ENCODE data around the gene IFFO2. TPM values are rescaled to one million over a fixed set of nuclear protein-coding genes. Genes with fewer than 3 reads are reported as not detected.

IFFO2 gene
- total and polyA plus RNA-seq, 2 of the 8 experiments (the other 6 are each of a cell fraction or from before 2014, with no cell fraction given) = 6.6 to 10.4 TPM

DNA sequence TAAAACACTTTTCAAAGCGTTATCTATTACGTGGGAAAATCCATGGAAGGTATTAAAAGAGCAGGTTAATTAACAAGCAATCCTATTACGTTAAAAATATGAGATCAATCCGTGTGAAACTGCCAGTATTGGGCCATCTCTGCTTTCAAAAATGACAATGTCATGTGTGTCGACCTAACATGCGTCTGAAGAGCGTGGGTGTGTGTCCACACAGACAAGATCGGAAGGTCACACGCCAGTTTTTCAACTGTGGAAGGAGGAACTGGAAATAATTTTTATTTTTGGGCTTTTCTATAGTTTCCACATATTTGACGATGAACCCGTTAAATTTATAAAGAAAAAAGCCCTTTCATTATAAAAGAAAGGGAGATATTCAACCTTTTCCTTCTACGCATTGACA, 36.5 kb downstream of the IFFO2 start:
- FAIRE-seq = no peak

More for the DNA sequence above, 36.5 kb downstream of the IFFO2 start:
- Histone ChIP-seq H2AFZ (ENCODE audit: low read length) (no peak overlapping the region), H3K79me2 (ENCODE audit: control insufficient read depth in 1 of 2, insufficient read depth in 2 of 2, low read length in 2 of 2) (no peaks in the 10 kb centered on the region), H4K8ac (ENCODE audit: extremely low read depth, insufficient read depth, low read length) (no peak overlapping the region), H3K23me2 (ENCODE audit: low read depth, low read length) (0 out of 2 replicates have a peak, but pooled peaks cover under 1% of the 10 kb centered on the region), H3K4me3 (ENCODE audit: extremely low read depth in 1 of 4, insufficient read depth in 2 of 4, low read depth in 3 of 4, low read length in 4 of 4) (no peak overlapping the region), H3K27ac (ENCODE audit: low read depth, low read length) (no peak overlapping the region), H2BK15ac (ENCODE audit: low read length) (no peak overlapping the region), H2BK120ac (replicated peaks; ENCODE audit: low read depth, low read length) (no peak overlapping the region), H3K4me1 (replicated peaks in 1 of 4; ENCODE audit: control insufficient read depth in 3 of 4, insufficient read depth in 4 of 4, low read length in 3 of 4) (peaks cover 0 to 12% (median 8%) of the 10 kb centered on the region in 4 experiments; a peak in 6 of 7 replicates), H3K36me3 (ENCODE audit: control insufficient read depth in 2 of 4, insufficient read depth in 4 of 4, low read length in 3 of 4) (no peaks in the 10 kb centered on the region), H3K56ac (replicated peaks; ENCODE audit: insufficient read length, low read depth, low read length) (no peak overlapping the region), H4K5ac (ENCODE audit: insufficient read length, low read depth, low read length) (no peak overlapping the region), H2BK5ac (ENCODE audit: low read depth, low read length) (no peak overlapping the region), H3K14ac (ENCODE audit: insufficient read length) (no peak overlapping the region), H3K27me3 (replicated peaks in 1 of 4; ENCODE audit: control insufficient read depth in 3 of 4, extremely low read depth in 1 of 4, insufficient read depth in 3 of 4, low read length in 3 of 4) (no peaks in the 10 kb centered on the region), H2BK12ac (ENCODE audit: low read depth, low read length) (no peak overlapping the region), H3K18ac (ENCODE audit: extremely low read depth, low read length) (no peak overlapping the region), H2AK5ac (ENCODE audit: low read depth, low read length) (no peak overlapping the region), H4K91ac (replicated peaks; ENCODE audit: insufficient read length, low read length) (no peak overlapping the region), H3K4ac (replicated peaks; ENCODE audit: insufficient read length, low read depth, low read length) (no peak overlapping the region), H3K23ac (ENCODE audit: insufficient read length) (no peak overlapping the region), H3K79me1 (ENCODE audit: low read depth, low read length) (0 out of 2 replicates have a peak, but pooled peaks cover 3% of the 10 kb centered on the region), H4K20me1 (replicated peaks in 1 of 2; ENCODE audit: control insufficient read depth in 1 of 2, insufficient read depth in 2 of 2, low read length in 2 of 2) (no peaks in the 10 kb centered on the region), H3K4me2 (ENCODE audit: insufficient read depth in 1 of 2, low read depth in 2 of 2, low read length in 2 of 2) (no peak overlapping the region), H3K9me3 (ENCODE audit: insufficient read depth in 2 of 2, low read depth in 1 of 2, low read length in 1 of 2) (no peaks in the 10 kb centered on the region), H3K9ac (replicated peaks in 1 of 4; ENCODE audit: extremely low read depth in 1 of 4, low read depth in 3 of 4, low read length in 3 of 4) (no peak overlapping the region), H2BK20ac (ENCODE audit: low read length) (no peak overlapping the region)
- DNase-seq (ENCODE audit: low read depth in 1 of 2, low spot score in 2 of 2) = no peak
- ChIA-PET CTCF (ENCODE audit: partially characterized antibody) (interaction anchor here (1.0 to 7.0 kb wide), 2 partner anchors 12 to 74 kb away, joined by 3 to 46 read pairs; no protein-coding TSS in a partner anchor), POLR2A (ENCODE audit: partially characterized antibody) (no interaction called here)
- WGBS, 2 experiments (ENCODE audit: extremely low coverage in 1 of 2, insufficient coverage in 1 of 2, insufficient read length in 1 of 2, insufficient replicate concordance in 2 of 2, low coverage in 1 of 2, low lambda C conversion rate in 2 of 2, missing lambda C conversion rate in 1 of 2) = 87% methylated on average over 12 of the region's 12 CpGs; no CpG with 5 or more reads in 1 of the 2 experiments
- TF ChIP-seq TEAD4 (IDR thresholded peaks at IDR 0.05; ENCODE audit: low read depth, low read length) = no peak
- TF ChIP-seq, protein P1, sequence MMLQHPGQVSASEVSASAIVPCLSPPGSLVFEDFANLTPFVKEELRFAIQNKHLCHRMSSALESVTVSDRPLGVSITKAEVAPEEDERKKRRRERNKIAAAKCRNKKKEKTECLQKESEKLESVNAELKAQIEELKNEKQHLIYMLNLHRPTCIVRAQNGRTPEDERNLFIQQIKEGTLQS (IDR thresholded peaks at IDR 0.05; ENCODE audit: insufficient read depth, low read depth, low read length) = no peak
- TF ChIP-seq PHF8 (conservative IDR thresholded peaks at IDR 0.05; ENCODE audit: low read depth, low read length) = no peak
- TF ChIP-seq EGR1 (IDR thresholded peaks at IDR 0.05; ENCODE audit: borderline replicate concordance, low read depth, low read length) = no peak
- no peak for TF ChIP-seq JUND (IDR thresholded peaks at IDR 0.05; ENCODE audit: low read length)
- no peak for TF ChIP-seq SP4 (IDR thresholded peaks at IDR 0.05; ENCODE audit: low read length)
- no peak for TF ChIP-seq TCF12 (IDR thresholded peaks at IDR 0.05; ENCODE audit: low read depth, low read length)
- no peak for TF ChIP-seq BACH1 (IDR thresholded peaks at IDR 0.05; ENCODE audit: low read length)
- TF ChIP-seq SIN3A (conservative IDR thresholded peaks at IDR 0.05 in 1 of 2, IDR thresholded peaks at IDR 0.05 in 1 of 2; ENCODE audit: low read depth in 1 of 2, low read length in 2 of 2) = no peak
- TF ChIP-seq RNF2 (IDR thresholded peaks at IDR 0.05; ENCODE audit: borderline replicate concordance, low read depth, low read length, missing control alignments, poor library complexity, severe bottlenecking) = no peak
- TF ChIP-seq, protein P2, sequence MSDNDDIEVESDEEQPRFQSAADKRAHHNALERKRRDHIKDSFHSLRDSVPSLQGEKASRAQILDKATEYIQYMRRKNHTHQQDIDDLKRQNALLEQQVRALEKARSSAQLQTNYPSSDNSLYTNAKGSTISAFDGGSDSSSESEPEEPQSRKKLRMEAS (IDR thresholded peaks at IDR 0.05) = no peak
- no peak for TF ChIP-seq YY1 (IDR thresholded peaks at IDR 0.05; ENCODE audit: low read depth, low read length)
- TF ChIP-seq NANOG (IDR thresholded peaks at IDR 0.05; ENCODE audit: insufficient read depth, low read depth, low read length, poor library complexity, severe bottlenecking) = no peak
